Measurements from ENCODE around the gene SIRT7.
A peak's percentile ranks its signal among the peaks of the same experiment; 100 is the strongest.

Gene SIRT7

DNA sequence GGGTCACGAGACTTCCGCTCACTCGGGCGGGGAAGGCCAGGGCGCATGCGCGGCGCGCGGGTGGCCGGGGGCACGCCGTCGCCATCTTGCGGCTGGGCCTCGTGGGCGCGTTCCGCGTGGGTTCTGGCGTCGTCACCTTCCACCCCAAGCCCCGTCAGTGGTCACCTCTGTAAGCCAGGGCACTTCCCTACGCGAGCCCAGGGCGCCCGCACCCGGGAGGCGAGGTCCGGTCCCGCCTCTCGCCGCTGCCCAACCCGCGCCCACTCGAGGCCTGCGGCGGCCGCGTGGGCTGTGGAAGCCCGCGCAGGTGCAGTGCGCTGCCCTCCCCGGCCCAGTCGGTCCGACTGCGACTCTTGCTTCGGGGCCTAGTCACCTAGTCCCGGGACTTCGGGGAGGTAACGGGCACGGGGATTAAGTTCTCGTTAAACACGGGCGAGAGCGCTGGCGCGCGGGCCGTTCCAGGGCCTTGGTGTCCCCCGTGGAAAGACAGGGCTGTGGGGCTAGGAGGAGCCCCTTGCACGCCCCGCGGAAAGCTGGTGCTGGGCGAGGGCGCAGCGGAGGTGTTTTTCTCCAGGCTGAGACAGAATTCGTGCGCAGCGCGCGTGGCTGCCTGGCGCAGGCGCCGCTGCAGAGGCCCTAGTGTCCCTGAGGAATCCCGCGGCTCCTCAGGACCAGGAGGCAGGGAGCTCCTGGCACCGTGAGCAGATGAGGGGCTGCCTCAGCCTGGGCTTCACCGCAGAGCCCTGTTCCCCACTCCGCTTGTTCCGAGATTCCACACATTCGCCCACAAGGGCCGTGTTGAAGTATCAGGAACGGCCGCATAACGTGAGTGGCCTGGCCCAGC is 46.4 kb downstream of the SIRT7 start:
- Histone ChIP-seq H3K4me3 (peak overlapping the region; percentile 90), H3K27ac (peak overlapping the region; percentile 83 to 100)
- DNase-seq (ENCODE audit: low spot score) = peak; percentile 96
- TF ChIP-seq, protein P1, sequence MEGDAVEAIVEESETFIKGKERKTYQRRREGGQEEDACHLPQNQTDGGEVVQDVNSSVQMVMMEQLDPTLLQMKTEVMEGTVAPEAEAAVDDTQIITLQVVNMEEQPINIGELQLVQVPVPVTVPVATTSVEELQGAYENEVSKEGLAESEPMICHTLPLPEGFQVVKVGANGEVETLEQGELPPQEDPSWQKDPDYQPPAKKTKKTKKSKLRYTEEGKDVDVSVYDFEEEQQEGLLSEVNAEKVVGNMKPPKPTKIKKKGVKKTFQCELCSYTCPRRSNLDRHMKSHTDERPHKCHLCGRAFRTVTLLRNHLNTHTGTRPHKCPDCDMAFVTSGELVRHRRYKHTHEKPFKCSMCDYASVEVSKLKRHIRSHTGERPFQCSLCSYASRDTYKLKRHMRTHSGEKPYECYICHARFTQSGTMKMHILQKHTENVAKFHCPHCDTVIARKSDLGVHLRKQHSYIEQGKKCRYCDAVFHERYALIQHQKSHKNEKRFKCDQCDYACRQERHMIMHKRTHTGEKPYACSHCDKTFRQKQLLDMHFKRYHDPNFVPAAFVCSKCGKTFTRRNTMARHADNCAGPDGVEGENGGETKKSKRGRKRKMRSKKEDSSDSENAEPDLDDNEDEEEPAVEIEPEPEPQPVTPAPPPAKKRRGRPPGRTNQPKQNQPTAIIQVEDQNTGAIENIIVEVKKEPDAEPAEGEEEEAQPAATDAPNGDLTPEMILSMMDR (IDR thresholded peaks at IDR 0.05) = no peak

DNA sequence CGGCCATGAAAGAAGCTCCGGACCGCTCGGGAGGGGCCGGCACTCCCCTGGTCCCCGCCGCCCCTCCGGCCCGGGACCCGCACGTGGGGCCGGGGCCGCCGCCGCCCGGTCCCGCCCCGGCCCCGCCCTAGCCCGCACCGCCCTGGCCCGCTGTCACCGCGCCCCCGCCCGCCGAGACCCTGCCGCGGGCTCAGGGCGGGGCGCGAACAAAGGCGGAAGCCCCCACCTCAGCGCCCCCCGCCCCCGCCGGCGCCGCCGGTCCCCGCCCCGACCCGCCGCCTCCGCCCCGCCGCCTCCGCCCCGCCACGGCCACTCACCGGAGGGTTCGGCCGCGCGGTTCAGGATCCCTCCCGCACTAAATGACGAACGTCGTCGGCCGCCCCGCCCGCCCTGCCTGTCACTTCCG is 47.0 kb downstream of the SIRT7 start, which contains the start of gene ARHGDIA:
Gene ARHGDIA, minus strand, starts transcription at position 357 of the 406 bp plus-strand sequence. CDS start 1,407 bp downstream, outside the sequence.
- Histone ChIP-seq H3K27ac (peak within 1 kb of the TSS; percentile 83 to 100), H3K4me3 (peak within 1 kb of the TSS; percentile 90)
- DNase-seq (ENCODE audit: low spot score) = no peak
- TF ChIP-seq, protein P1 (IDR thresholded peaks at IDR 0.05) = no peak

DNA sequence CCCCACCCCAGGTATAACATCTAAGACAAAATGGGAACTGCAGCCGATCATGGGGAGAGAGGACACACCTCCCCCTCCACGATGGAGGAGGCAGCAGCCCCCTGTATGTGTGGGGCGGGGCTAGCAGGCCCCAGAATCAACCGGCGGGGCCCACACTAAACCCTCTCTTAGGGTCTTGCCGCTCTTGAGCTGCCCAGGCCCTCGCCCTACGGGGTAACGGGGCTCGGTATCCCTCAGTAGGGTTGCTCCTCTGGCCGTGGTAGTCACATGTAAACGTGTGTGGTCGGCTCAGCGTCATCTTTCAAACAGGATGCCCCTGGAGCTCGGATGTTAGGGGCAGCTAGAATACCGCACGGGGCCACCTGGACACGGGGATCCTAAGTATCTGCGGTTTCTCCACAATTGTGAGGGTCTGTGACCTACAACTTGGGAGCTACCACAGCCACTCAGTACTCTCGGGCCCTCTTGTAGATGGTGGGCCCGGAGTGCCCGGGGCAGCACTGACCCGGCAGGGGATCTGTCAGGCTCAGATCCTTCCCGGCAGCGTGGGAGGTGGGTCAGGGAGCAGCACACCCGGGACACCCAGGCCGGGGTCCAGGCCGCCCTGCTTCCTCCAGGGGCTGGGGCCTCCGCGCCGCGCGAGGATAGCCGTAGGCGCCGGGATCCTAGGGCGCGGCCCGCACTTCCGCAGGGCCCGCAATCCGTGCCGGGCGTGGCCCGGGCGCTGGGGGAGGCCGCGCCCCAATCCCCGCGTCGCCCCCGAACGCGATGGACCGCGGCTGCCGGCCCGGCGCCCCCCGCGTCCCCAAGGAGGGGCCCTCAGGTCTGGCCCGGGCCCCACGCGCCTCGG is 47.6 kb downstream of the SIRT7 start:
- Histone ChIP-seq H3K27ac (peak overlapping the region; percentile 83 to 100), H3K4me3 (peak overlapping the region; percentile 90)
- no peak for DNase-seq (ENCODE audit: low spot score)
- TF ChIP-seq, protein P1 (IDR thresholded peaks at IDR 0.05) = no peak

DNA sequence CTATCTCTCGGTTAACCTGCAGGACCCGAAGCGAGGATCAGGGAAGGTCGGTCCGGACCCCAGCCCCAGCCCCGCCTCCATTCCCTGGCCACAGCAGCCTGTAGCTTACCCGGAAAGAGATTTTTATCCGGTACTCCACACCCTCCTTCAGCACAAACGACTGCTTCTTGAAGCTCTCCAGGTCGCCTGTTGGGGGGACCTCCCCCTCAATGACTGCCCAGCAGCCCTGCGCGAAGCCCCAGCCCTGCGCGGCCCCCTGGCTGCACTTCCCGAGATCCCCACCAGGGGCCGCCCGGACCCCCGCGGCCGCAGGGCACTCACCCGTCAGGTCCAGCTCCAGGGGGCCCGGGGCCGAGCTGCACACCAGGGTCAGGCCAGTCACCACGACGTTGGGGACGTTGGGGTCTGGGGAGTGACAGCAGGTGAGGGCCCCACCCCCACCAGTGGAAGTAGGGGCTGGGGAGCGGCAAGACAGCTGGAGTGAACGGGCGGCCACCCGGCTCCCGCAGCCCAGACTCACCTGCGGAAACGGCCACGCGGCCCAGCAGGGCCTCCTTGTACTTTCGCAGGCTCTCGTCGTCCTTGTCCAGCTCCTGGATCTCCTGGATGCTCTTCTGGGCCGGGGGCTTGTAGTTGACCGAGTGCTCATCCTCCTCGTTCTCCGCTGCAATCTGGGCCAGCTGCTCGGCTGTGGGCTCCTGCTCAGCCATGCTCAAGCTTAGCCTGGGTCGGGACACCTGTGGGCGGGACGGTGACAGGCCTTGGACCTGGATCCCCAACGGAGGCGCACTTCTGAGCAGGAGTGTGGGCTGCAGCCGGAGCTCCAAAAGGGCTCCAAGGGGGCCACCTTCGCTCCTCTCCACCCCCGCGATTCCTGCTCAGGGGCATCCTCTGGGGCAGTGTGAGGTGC is 48.5 kb downstream of the SIRT7 start:
- TF ChIP-seq, protein P1 (IDR thresholded peaks at IDR 0.05) = peak; percentile 72
- Histone ChIP-seq H3K27ac (peak overlapping the region; percentile 83 to 100), H3K4me3 (peak overlapping the region; percentile 90)
- DNase-seq (ENCODE audit: low spot score) = no peak

DNA sequence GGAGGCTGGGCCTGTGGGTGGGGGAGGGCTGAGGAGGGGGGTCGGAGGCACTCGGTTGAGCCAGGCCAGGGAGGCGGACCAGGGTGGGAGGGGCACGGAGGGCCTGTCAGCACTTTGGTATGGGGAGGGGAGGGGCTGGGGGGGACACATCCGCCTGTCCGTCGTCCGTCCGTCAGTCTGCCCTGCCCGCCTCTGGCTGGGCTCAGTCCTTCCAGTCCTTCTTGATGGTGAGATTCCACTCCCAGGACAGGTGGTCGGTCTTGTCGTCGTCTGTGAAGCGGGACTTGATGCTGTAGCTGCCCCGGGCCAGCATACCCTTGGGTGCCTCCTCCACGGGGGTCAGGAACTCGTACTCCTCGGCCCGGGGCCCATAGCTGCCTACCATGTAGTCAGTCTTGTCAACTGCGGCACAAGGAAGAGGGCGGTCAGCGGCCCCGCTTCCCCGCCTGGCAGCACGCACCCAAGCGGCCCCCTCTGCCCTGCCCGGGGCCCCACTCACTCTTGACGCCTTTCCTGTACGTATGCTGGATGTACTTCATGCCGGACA is 49.2 kb downstream of the SIRT7 start:
- Histone ChIP-seq H3K27ac (peak overlapping the region; percentile 83 to 100), H3K4me3 (peak overlapping the region; percentile 90)
- no peak for DNase-seq (ENCODE audit: low spot score)
- TF ChIP-seq, protein P1 (IDR thresholded peaks at IDR 0.05) = no peak

Measured in coronary artery (tissue), 2 donors.